IMR-90 (cell line): ENCODE data around the gene TNK2.

Experiments
- CEBPB ChIP-seq: IDR thresholded peaks from 2 replicates; pipeline ENCODE4 v1.6.1; 2012; ENCODE audit warnings: low read depth, low read length, improper control_type of control experiment
- FOS ChIP-seq: fragments of 150-350 bp; IDR thresholded peaks from 2 replicates; pipeline ENCODE4 v1.6.1; 2016; ENCODE audit warnings: low read depth, low read length
- MAZ ChIP-seq: IDR thresholded peaks from 2 replicates; pipeline ENCODE4 v1.6.1; 2012; ENCODE audit warnings: low read depth, mild to moderate bottlenecking, low read length, improper control_type of control experiment, moderate library complexity, borderline replicate concordance
- NFE2L2 ChIP-seq: fragments of 150-350 bp; IDR thresholded peaks from 2 replicates; pipeline ENCODE4 v1.6.1; 2016; ENCODE audit warnings: low read depth, mild to moderate bottlenecking, low read length
- POLR2A ChIP-seq: IDR thresholded peaks from 2 replicates; pipeline ENCODE4 v1.6.1; 2012; ENCODE audit warnings: mild to moderate bottlenecking, low read depth, low read length
- RAD21 ChIP-seq: IDR thresholded peaks from 2 replicates; pipeline ENCODE4 v1.6.1; 2012; ENCODE audit warnings: low read length, improper control_type of control experiment
- RCOR1 ChIP-seq: IDR thresholded peaks from 2 replicates; pipeline ENCODE4 v1.6.1; 2012; ENCODE audit warnings: mild to moderate bottlenecking, low read length, improper control_type of control experiment; ENCODE audit not compliant: insufficient replicate concordance
- TF ChIP-seq, protein P1 (sequence below): conservative IDR thresholded peaks from 2 replicates; pipeline ENCODE4 v1.5.1; 2012; ENCODE audit warnings: mild to moderate bottlenecking, low read depth, low read length, improper control_type of control experiment

DNA sequence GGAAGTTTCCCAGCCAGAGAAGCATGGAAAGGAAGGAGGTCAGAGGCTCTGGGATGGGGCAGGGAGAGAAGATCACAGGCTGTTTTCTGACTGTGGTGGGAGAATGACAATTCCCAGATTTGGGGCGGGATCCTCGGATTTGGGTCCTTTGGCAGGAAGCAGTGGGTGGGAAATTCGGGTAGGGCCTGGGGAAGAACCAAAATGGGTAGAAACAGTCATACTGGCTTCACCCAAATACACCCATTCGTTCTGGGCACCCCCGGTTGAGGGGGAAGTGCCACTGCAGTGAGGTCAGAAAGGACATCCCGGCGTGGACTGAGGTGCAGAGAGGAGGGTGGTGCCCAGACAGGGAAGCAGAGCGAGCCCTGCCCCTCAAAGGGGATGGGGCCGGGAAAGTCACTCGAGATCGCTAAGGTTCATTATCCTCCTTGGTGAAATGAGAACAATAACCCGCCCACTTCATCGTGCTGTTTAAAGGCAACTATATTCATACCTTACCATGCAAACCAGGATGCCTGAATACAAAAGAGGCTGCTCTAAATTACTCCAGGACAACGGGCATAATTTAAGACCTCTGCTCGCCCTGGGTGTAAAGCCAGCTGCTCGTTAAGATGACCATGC is 28.8 kb downstream of the TNK2 start:
- TF ChIP-seq, protein P1, sequence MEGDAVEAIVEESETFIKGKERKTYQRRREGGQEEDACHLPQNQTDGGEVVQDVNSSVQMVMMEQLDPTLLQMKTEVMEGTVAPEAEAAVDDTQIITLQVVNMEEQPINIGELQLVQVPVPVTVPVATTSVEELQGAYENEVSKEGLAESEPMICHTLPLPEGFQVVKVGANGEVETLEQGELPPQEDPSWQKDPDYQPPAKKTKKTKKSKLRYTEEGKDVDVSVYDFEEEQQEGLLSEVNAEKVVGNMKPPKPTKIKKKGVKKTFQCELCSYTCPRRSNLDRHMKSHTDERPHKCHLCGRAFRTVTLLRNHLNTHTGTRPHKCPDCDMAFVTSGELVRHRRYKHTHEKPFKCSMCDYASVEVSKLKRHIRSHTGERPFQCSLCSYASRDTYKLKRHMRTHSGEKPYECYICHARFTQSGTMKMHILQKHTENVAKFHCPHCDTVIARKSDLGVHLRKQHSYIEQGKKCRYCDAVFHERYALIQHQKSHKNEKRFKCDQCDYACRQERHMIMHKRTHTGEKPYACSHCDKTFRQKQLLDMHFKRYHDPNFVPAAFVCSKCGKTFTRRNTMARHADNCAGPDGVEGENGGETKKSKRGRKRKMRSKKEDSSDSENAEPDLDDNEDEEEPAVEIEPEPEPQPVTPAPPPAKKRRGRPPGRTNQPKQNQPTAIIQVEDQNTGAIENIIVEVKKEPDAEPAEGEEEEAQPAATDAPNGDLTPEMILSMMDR = no peak
- TF ChIP-seq RAD21 = no peak
- no peak for TF ChIP-seq FOS
- TF ChIP-seq POLR2A = no peak
- no peak for TF ChIP-seq CEBPB
- no peak for TF ChIP-seq NFE2L2
- TF ChIP-seq RCOR1 = no peak
- TF ChIP-seq MAZ = no peak
